B cell (primary cell): ENCODE data around the gene SH3BGR. TPM values are rescaled to one million over a fixed set of nuclear protein-coding genes. Genes with fewer than 3 reads are reported as not detected.
"Not testable (repeated sequence)": the region's sequence is repeated elsewhere in the genome, so short reads cannot be mapped to it uniquely, and the experiment has no call there.

ENCODE experiments used
- ATAC-seq: fragments of 200-7000 bp; cut with Tn5 transposase; one replicate; pipeline ENCODE4 v1.10.0; 2021; ENCODE audit warnings: low read depth, mild to moderate bottlenecking, moderate number of reproducible peaks, moderate library complexity
- CTCF ChIA-PET: fragments of 350-600 bp; sonication (Branson Sonifier 250); formaldehyde crosslinking; loops from one replicate; lab custom pipeline; 2021; ENCODE audit warnings: antibody characterized with exemption, inconsistent platforms; lab: Charles Lee
- POLR2A ChIA-PET: fragments of 350-600 bp; sonication (Branson Sonifier 250); formaldehyde crosslinking; loops from one replicate; lab custom pipeline; 2021; ENCODE audit warnings: antibody characterized with exemption; lab: Charles Lee
- DNase-seq: peaks from one replicate; pipeline ENCODE4 v3.0.0; 2013
- H2AFZ ChIP-seq: 2 replicates; pipeline ENCODE4 v1.6.1; 2012; ENCODE audit warnings: mild to moderate bottlenecking, low read depth, low read length; ENCODE audit not compliant: insufficient read depth, poor library complexity, severe bottlenecking
- H3K27ac ChIP-seq, 2 donors: 1 replicate in 1 of 2; 2 replicates in 1 of 2; pipeline ENCODE4 v1.5.1; 2012 to 2013; ENCODE audit warnings: low read length in 2 of 2, mild to moderate bottlenecking in 2 of 2, moderate library complexity in 1 of 2
- H3K27me3 ChIP-seq, 4 experiments: fragments of 200-600 bp in 1 of 4; sonication (generic) in 1 of 4; replicated peaks in 1 of 4; 1 replicate in 2 of 4; 2 replicates in 2 of 4; pipeline versions ENCODE4 v1.6.1 to v1.7.0; 2013 to 2016; ENCODE audit warnings: low read length in 3 of 4, mild to moderate bottlenecking in 2 of 4, mixed read lengths in 1 of 4, moderate library complexity in 1 of 4; ENCODE audit not compliant: insufficient read depth in 4 of 4, control insufficient read depth in 3 of 4; ENCODE audit errors: control extremely low read depth in 1 of 4
- H3K36me3 ChIP-seq, 2 experiments: replicated peaks in 1 of 2; 1 replicate in 1 of 2; 2 replicates in 1 of 2; pipeline versions ENCODE4 v1.6.1 to v1.7.1; 2013; ENCODE audit warnings: low read length in 1 of 2; ENCODE audit not compliant: insufficient read depth in 2 of 2, control insufficient read depth in 1 of 2; ENCODE audit errors: control extremely low read depth in 1 of 2, extremely low read depth in 1 of 2
- H3K4me1 ChIP-seq, 2 donors: fragments of 200-600 bp in 1 of 2; sonication (generic) in 1 of 2; 1 replicate in 1 of 2; 2 replicates in 1 of 2; pipeline versions ENCODE4 v1.5.1 to v1.6.1; 2013 to 2017; ENCODE audit warnings: low read length in 2 of 2; ENCODE audit not compliant: control insufficient read depth in 2 of 2, insufficient read depth in 2 of 2
- H3K4me2 ChIP-seq: replicated peaks from 2 replicates; pipeline ENCODE3; 2012; ENCODE audit warnings: mild to moderate bottlenecking, low read depth, low read length; ENCODE audit not compliant: poor library complexity, severe bottlenecking
- H3K4me3 ChIP-seq, 5 experiments: fragments of 200-600 bp in 1 of 5; sonication (generic) in 1 of 5; 1 replicate in 3 of 5; 2 replicates in 2 of 5; pipeline versions ENCODE4 v1.5.1 to v1.7.0; 2011 to 2016; ENCODE audit warnings: low read length in 4 of 5, mild to moderate bottlenecking in 4 of 5, low read depth in 2 of 5, control low read depth in 1 of 5, moderate library complexity in 1 of 5; ENCODE audit not compliant: insufficient read depth in 1 of 5; ENCODE audit errors: control extremely low read depth in 1 of 5, extremely low read depth in 1 of 5
- H3K79me2 ChIP-seq: fragments of 200-600 bp; sonication (generic); one replicate; pipeline ENCODE4 v1.6.0; 2016; ENCODE audit warnings: low read length; ENCODE audit not compliant: control insufficient read depth, insufficient read depth
- H3K9ac ChIP-seq: fragments of 200-600 bp; sonication (generic); 2 replicates; pipeline ENCODE4 v1.6.1; 2017; ENCODE audit warnings: mild to moderate bottlenecking, low read length, moderate library complexity
- H3K9me3 ChIP-seq, 3 donors: one replicate each; pipeline versions ENCODE4 v1.6.1 to v1.7.1; 2013; ENCODE audit warnings: low read length in 2 of 3; ENCODE audit not compliant: control insufficient read depth in 2 of 3, insufficient read depth in 1 of 3; ENCODE audit errors: control extremely low read depth in 1 of 3
- H4K20me1 ChIP-seq: 2 replicates; pipeline ENCODE4 v1.6.0; 2012; ENCODE audit warnings: mild to moderate bottlenecking, low read length; ENCODE audit not compliant: insufficient read depth, control insufficient read depth, poor library complexity, severe bottlenecking
- H3K27ac Mint-ChIP-seq: one replicate; pipeline ENCODE4 v1.8.0; 2021; ENCODE audit warnings: mixed read lengths
- H3K27me3 Mint-ChIP-seq: one replicate; pipeline ENCODE4 v1.8.0; 2021; ENCODE audit warnings: mixed read lengths
- H3K4me1 Mint-ChIP-seq: one replicate; pipeline ENCODE4 v1.8.0; 2021; ENCODE audit warnings: mixed read lengths
- H3K4me3 Mint-ChIP-seq: one replicate; pipeline ENCODE4 v1.8.0; 2021; ENCODE audit warnings: mixed read lengths
- H3K9me3 Mint-ChIP-seq: one replicate; pipeline ENCODE4 v1.8.0; 2022; ENCODE audit warnings: mixed read lengths; ENCODE audit not compliant: insufficient read depth
- EZH2 ChIP-seq: IDR thresholded peaks from 2 replicates; pipeline ENCODE4 v1.6.1; 2012; ENCODE audit warnings: borderline replicate concordance, low read depth, mild to moderate bottlenecking, moderate library complexity, low read length; ENCODE audit not compliant: insufficient read depth, poor library complexity, severe bottlenecking
- WGBS: methylation state at CpG from one replicate; pipeline ENCODE4 v1.1.5; 2013; ENCODE audit warnings: missing lambda C conversion rate; ENCODE audit not compliant: insufficient coverage; 5-methylcytosine and 5-hydroxymethylcytosine counted together
- intact Hi-C: fragments of 100-400 bp; cut with micrococcal nuclease; formaldehyde crosslinking; loops from one replicate; pipeline ENCODE4 v1.10.0; 2022
- polyA plus RNA-seq: library from polyadenylated mRNA; depleted of rRNA; stranded (reverse); fragments of >200 nt; gene quantifications from 2 replicates; pipeline ENCODE4 v1.2.3, GENCODE V29; 2012
- total RNA-seq, 2 donors: library from RNA; stranded (reverse); fragments of 120-200 nt in 1 of 2; gene quantifications; 1 replicate in 1 of 2; 2 replicates in 1 of 2; pipeline versions ENCODE4 v1.2.3 to v1.2.4, GENCODE V29; 2013 to 2022
- TF ChIP-seq, protein P1 (sequence below): fragments of 200-600 bp; IDR thresholded peaks from one replicate; pipeline ENCODE4 v1.8.0; 2022; ENCODE audit warnings: antibody characterized with exemption, mild to moderate bottlenecking

SH3BGR gene
- total and polyA plus RNA-seq, 2 donors (not counting 1 experiment from before 2014, with no cell fraction given), result 0.21 to 1.7 TPM

DNA sequence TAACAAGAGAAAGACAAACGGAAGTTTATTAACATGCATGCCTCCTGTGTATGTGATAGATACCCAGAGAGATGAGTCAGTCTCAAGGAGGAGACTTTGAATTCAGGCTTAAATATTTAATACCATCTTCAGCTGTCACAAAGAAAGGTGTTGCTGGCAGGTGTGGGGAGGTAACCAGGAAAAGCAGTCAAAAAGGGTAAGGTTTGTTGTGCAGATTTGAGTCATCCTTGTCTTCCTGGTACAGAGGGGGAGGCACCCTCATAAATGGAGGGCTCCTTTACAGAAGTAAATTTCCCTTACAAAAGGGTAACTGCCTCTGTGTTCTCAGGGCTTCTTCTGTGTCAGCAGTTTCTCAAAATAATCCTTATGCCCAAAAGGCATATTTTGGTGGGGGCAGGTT is 85.8 kb downstream of the SH3BGR start:
- H3K79me2 ChIP-seq, result no peaks in the 10 kb centered on the region
- H3K4me1 Mint-ChIP-seq, result no peaks in the 10 kb centered on the region
- no peaks in the 10 kb centered on the region for H3K4me1 ChIP-seq
- no peaks in the 10 kb centered on the region for H3K36me3 ChIP-seq
- no peaks in the 10 kb centered on the region for H3K9me3 ChIP-seq
- H3K9me3 Mint-ChIP-seq, result no peaks in the 10 kb centered on the region
- no peak overlapping the region for H3K4me2 ChIP-seq
- no peak overlapping the region for H3K27ac ChIP-seq
- no peak overlapping the region for H3K9ac ChIP-seq
- intact Hi-C loops, result no loop called here
- peaks cover 9% of the 10 kb centered on the region for H3K27me3 Mint-ChIP-seq
- DNase-seq (no peak), ATAC-seq (no peak)
- H2AFZ ChIP-seq, result no peak overlapping the region
- WGBS, result no CpG with 5 or more reads among the region's 1 CpG
- H3K27ac Mint-ChIP-seq, result no peak overlapping the region
- no peak overlapping the region for H3K4me3 Mint-ChIP-seq
- no peak for TF ChIP-seq EZH2
- TF ChIP-seq, protein P1, sequence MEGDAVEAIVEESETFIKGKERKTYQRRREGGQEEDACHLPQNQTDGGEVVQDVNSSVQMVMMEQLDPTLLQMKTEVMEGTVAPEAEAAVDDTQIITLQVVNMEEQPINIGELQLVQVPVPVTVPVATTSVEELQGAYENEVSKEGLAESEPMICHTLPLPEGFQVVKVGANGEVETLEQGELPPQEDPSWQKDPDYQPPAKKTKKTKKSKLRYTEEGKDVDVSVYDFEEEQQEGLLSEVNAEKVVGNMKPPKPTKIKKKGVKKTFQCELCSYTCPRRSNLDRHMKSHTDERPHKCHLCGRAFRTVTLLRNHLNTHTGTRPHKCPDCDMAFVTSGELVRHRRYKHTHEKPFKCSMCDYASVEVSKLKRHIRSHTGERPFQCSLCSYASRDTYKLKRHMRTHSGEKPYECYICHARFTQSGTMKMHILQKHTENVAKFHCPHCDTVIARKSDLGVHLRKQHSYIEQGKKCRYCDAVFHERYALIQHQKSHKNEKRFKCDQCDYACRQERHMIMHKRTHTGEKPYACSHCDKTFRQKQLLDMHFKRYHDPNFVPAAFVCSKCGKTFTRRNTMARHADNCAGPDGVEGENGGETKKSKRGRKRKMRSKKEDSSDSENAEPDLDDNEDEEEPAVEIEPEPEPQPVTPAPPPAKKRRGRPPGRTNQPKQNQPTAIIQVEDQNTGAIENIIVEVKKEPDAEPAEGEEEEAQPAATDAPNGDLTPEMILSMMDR, result no peak
- peaks cover 0 to 2% (median 0%) of the 10 kb centered on the region in 4 experiments for H3K27me3 ChIP-seq
- H3K4me3 ChIP-seq, result no peak overlapping the region
- H4K20me1 ChIP-seq, result no peaks in the 10 kb centered on the region
- ChIA-PET POLR2A (no interaction called here), CTCF (no interaction called here)

DNA sequence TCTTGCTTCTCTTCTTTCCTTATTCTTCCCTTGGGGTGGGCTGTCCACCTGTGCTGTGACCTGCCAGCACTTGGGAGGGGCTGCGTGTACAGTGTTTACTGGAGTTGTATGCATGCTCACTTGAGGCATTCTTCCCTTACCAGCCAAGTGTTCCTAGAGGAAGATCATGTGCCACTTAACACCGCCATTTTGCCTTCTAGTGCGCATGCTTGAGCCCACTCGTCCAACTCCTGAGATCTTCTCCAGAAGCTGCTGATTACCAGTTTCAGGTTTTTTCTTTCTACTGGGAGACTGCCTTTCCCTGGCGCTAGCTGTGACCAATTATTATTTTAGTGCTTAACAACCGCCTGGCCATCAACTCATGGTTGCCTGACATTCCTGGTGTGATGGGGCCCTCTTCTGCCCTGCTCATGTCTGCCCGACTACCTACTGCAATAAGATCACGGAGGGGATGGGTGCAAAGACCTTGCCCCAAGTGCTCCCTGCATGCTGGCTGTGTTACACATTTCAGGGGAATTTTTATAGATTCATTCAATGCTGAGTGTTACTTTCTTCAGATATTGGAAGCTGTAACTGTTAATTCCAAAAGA is 86.8 kb downstream of the SH3BGR start:
- Mint-ChIP-seq H3K27me3 (peaks cover 9% of the 10 kb centered on the region), H3K27ac (no peak overlapping the region), H3K9me3 (no peaks in the 10 kb centered on the region), H3K4me1 (no peaks in the 10 kb centered on the region), H3K4me3 (no peak overlapping the region)
- no peak for TF ChIP-seq EZH2
- TF ChIP-seq, protein P1, result no peak
- peaks cover 0 to 2% (median 0%) of the 10 kb centered on the region in 4 experiments for H3K27me3 ChIP-seq
- no peak overlapping the region for H3K4me2 ChIP-seq
- H3K79me2 ChIP-seq, result no peaks in the 10 kb centered on the region
- H2AFZ ChIP-seq, result no peak overlapping the region
- H3K9ac ChIP-seq, result no peak overlapping the region
- H3K36me3 ChIP-seq, result no peaks in the 10 kb centered on the region
- H3K9me3 ChIP-seq, result no peaks in the 10 kb centered on the region
- intact Hi-C loops, result loop anchor here (2.0 kb wide), 1 partner anchor 20 kb away; no protein-coding TSS in a partner anchor
- WGBS, result 91% methylated on average over 6 of the region's 8 CpGs
- ChIA-PET POLR2A (no interaction called here), CTCF (no interaction called here)
- no peaks in the 10 kb centered on the region for H3K4me1 ChIP-seq
- ATAC-seq (no peak), DNase-seq (no peak)
- no peak overlapping the region for H3K4me3 ChIP-seq
- no peaks in the 10 kb centered on the region for H4K20me1 ChIP-seq
- H3K27ac ChIP-seq, result no peak overlapping the region

DNA sequence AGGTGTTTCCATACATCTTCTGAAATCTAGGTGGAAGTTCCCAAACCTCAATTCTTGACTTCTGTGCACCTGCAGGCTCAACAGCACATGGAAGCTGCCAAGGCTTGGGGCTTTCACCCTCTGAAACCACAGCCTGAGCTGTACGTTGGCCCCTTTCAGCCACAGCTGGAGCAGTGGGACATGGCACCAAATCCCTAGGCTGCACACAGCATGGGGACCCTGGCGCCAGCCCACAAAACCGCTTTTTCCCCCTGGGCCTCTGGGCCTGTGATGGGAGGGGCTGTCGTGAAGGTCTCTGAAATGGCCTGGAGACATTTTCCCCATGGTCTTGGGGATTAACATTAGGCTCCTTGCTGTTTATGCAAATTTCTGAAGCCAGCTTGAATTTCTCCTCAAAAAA is 88.6 kb downstream of the SH3BGR start:
- H3K9me3 Mint-ChIP-seq, H3K9me3 ChIP-seq, ATAC-seq, H3K4me1 Mint-ChIP-seq, H3K27me3 Mint-ChIP-seq, intact Hi-C loops, H3K9ac ChIP-seq, H3K36me3 ChIP-seq, H3K4me1 ChIP-seq, H3K4me3 ChIP-seq, CTCF ChIA-PET, H3K27me3 ChIP-seq, H3K27ac Mint-ChIP-seq, POLR2A ChIA-PET, DNase-seq, H4K20me1 ChIP-seq, H3K27ac ChIP-seq, H3K79me2 ChIP-seq, H3K4me3 Mint-ChIP-seq, H2AFZ ChIP-seq, H3K4me2 ChIP-seq: not testable (repeated sequence)
- WGBS, result 65% methylated on average over 4 of the region's 4 CpGs
